ENCODE data around the gene TTC33. TPM values are rescaled to one million over a fixed set of nuclear protein-coding genes. Genes with fewer than 3 reads are reported as not detected.
A peak's percentile ranks its signal among the peaks of the same experiment; 100 is the strongest.

The TTC33 gene
- polyA plus RNA-seq, 3 donors from 2014 or later, result 10.5 to 18.1 (median 11.2) TPM

DNA sequence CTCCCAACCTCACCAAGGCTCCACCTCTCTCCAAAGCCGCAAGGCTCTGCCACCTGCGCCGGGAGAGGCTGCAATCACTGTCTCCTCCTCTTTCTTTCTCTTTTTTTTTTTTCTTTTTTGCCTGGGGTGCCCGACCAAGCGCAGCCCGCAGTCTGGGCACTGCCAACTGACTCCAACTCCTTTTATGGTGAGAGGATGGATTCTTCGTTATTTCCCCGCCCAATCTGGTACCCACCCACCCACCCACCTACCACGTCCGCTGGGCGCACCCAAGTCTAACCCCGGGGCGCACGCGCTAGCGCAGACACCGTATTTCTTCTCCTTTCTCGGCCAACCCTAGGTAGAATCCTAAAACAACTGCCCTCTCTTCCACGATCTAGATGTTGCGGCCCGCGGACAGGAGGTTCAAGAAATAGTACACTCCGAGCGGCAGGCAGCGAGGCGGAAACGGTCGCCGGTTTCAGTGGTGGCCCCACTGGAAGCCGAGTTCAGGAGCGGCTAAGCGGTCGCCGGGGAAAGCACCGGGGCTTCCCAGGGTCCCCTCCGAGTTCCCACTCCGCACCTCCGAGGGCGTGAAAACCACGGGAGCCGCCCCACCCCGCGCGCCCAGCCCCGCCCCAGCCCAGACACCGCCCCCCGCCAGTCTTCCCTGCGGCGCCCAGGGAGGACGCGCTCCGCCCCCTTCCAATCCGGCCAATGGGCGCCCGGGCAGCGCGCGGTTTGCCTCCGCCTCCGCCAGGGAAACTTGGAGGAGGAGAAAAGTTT, 76.4 kb downstream of the TTC33 start:
- H3K36me3 Mint-ChIP-seq, result peaks cover 36 to 41% (median 41%) of the 10 kb centered on the region in 3 donors

DNA sequence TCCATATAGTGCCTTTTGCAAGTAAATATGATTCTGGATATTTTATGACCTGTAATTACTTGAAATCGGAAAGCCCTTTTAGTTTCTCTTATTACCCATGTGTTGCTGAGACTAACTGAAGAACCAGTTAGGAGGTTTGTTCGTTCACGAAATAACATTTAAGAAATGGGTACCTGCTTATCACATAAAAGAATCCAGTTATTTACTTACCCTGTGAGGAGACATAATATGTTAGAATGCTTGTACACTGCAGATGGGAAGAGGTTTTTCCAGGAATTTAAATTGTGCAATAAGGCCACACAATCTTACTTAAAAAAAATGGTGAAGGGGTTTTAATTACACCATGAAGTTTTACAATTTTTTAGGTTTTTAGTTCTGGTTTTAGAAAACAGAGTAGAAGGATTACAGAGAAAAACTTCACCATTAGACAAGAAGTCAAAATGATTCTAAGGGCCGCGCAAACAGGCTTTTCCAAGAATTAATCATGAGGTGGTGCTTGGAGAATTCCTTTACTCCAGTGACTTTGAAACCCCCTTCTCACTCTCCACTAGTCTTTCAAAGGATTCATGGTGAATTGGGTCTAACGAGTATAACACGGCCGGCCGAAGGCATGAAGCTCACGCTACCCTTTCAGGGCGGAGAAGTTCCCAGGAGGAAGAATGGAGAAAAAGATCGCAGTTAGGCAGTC, 77.2 kb downstream of the TTC33 start:
- no peak for DNase-seq
- Mint-ChIP-seq H3K4me3 (peak overlapping the region; percentile 93 to 100 (median 98)), H3K4me1 (peaks cover 56 to 63% of the 10 kb centered on the region in 2 donors), H3K9me3 (no peaks in the 10 kb centered on the region), H3K27me3 (ENCODE audit: low read depth in 3 of 3) (peaks cover 17 to 37% (median 24%) of the 10 kb centered on the region in 3 donors), H3K36me3 (peaks cover 30 to 34% (median 34%) of the 10 kb centered on the region in 3 donors), H3K27ac (peak overlapping the region; percentile 74 to 98 (median 94))

More for the DNA sequence above, 76.4 kb downstream of the TTC33 start:
- peaks cover 60 to 68% of the 10 kb centered on the region in 2 donors for H3K4me1 Mint-ChIP-seq
- peak; percentile 85 to 88 (median 88) for DNase-seq
- H3K4me3 Mint-ChIP-seq, result peak overlapping the region; percentile 93 to 100 (median 98)
- H3K27ac Mint-ChIP-seq, result peak overlapping the region; percentile 91 to 98 (median 96)
- H3K9me3 Mint-ChIP-seq, result no peaks in the 10 kb centered on the region
- peaks cover 17 to 37% (median 24%) of the 10 kb centered on the region in 3 donors for H3K27me3 Mint-ChIP-seq (ENCODE audit: low read depth in 3 of 3)

DNA sequence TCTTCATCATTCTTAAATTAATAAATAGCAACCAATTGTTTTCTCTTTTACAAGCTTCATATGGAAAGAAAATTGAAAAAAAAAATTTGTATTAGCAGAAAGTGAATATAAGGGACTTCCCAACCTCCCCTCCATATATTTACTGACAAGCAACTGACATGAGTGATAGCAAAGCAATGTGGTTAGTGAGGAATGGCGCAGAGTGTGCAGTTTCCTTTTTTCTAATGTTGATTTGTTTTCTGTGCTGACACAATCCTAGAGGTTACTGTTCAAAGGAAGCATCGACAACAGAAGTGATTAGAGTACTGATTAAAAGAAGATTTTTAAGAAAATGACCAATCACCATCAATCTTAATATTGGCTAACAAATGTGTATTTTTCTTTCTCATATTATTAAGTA, 77.7 kb downstream of the TTC33 start:
- no peak for DNase-seq

GRCh38 chr5:40677456-40677855, 78.3 kb downstream of the TTC33 start:
- peaks cover 48 to 62% of the 10 kb centered on the region in 2 donors for H3K4me1 Mint-ChIP-seq

More for the DNA sequence above, 77.7 kb downstream of the TTC33 start:
- H3K36me3 Mint-ChIP-seq, result peaks cover 25 to 28% (median 28%) of the 10 kb centered on the region in 3 donors
- no peaks in the 10 kb centered on the region for H3K9me3 Mint-ChIP-seq
- H3K27me3 Mint-ChIP-seq (ENCODE audit: low read depth in 3 of 3), result peaks cover 17 to 37% (median 24%) of the 10 kb centered on the region in 3 donors
- peaks cover 50 to 60% of the 10 kb centered on the region in 2 donors for H3K4me1 Mint-ChIP-seq
- peak overlapping the region in 3 of 6 donors; percentile 15 to 92 (median 46) for H3K27ac Mint-ChIP-seq
- peak overlapping the region in 3 of 5 donors; percentile 10 to 99 (median 26) for H3K4me3 Mint-ChIP-seq

GRCh38 chr5:40676613-40677343, 79.0 kb downstream of the TTC33 start:
- no peak for DNase-seq
- Mint-ChIP-seq H3K4me3 (peak overlapping the region in 3 of 5 donors; percentile 4 to 35 (median 30)), H3K27me3 (ENCODE audit: low read depth in 3 of 3) (peaks cover 16 to 30% (median 18%) of the 10 kb centered on the region in 3 donors), H3K4me1 (peaks cover 47 to 64% of the 10 kb centered on the region in 2 donors), H3K9me3 (no peaks in the 10 kb centered on the region), H3K27ac (peak overlapping the region in 5 of 6 donors; percentile 34 to 92 (median 62)), H3K36me3 (peaks cover 13 to 19% (median 15%) of the 10 kb centered on the region in 3 donors)

More at GRCh38 chr5:40677456-40677855, 78.3 kb downstream of the TTC33 start:
- peaks cover 20 to 26% (median 22%) of the 10 kb centered on the region in 3 donors for H3K36me3 Mint-ChIP-seq
- peaks cover 17 to 36% (median 24%) of the 10 kb centered on the region in 3 donors for H3K27me3 Mint-ChIP-seq (ENCODE audit: low read depth in 3 of 3)
- H3K27ac Mint-ChIP-seq, result peak overlapping the region in 2 of 6 donors; percentile 34 to 92
- H3K4me3 Mint-ChIP-seq, result peak overlapping the region in 2 of 5 donors; percentile 2 to 35
- DNase-seq, result no peak
- H3K9me3 Mint-ChIP-seq, result no peaks in the 10 kb centered on the region

GRCh38 chr5:40675396-40676133, 80.2 kb downstream of the TTC33 start:
- peak; percentile 54 to 69 (median 66) for DNase-seq
- Mint-ChIP-seq H3K27ac (peak overlapping the region; percentile 25 to 92 (median 76)), H3K9me3 (no peaks in the 10 kb centered on the region), H3K27me3 (ENCODE audit: low read depth in 3 of 3) (peaks cover 8 to 17% (median 12%) of the 10 kb centered on the region in 3 donors), H3K4me3 (peak overlapping the region; percentile 12 to 64 (median 44)), H3K36me3 (peaks cover 3 to 7% (median 5%) of the 10 kb centered on the region in 3 donors), H3K4me1 (peaks cover 47 to 70% of the 10 kb centered on the region in 2 donors)

DNA sequence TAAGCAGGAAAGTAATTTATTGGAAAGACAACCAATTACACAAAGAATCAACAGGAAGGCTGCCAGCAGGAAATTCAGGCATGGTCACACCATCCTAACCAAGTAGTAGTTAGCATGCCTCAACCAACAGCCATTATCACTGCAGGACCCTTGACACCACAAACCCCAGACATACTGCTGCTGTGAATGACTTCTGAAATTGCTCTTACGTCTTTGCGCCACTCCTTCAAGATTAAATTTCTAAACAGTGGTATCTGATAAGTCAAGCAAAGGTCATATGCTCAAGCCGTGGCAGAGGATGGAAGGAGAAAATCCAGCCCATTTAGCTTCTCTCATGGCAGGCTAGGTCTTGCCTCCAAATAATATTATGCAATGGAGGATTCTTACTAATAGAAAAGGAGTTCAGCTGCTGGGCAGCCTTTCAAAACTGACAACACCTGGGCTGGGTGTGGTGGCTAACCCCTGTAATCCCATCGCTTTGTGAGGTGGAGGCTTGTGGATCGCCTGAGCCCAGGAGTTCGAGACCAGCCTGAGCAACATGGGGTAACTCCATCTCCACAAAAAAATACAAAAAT, 81.0 kb downstream of the TTC33 start:
- peak overlapping the region in 2 of 5 donors; percentile 2 to 28 for H3K4me3 Mint-ChIP-seq

DNA sequence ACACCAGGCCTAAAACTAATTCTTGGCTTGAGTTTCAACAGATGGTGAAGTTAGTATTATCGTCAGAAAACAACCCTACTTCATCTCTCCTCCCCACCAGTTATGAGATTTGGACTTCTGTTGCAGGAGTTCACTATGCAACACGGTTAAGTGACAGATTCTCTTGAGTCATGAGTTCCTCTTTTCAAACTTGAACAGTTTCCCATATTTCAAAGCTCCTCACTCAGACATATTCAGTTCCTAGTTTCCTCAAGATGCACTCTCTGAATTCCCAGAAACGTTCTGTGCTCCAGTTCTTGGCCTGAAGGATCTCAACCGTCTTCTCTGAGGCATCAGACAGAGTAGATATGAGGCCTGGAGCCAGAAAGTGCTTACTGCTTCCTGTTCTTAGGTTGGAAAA, 83.3 kb downstream of the TTC33 start:
- DNase-seq, result no peak
- H3K36me3 Mint-ChIP-seq, result peaks cover 0 to 6% (median 0%) of the 10 kb centered on the region in 3 donors
- H3K27me3 Mint-ChIP-seq (ENCODE audit: low read depth in 3 of 3), result peaks cover under 1 to 5% (median 4%) of the 10 kb centered on the region in 3 donors
- H3K4me3 Mint-ChIP-seq, result no peak overlapping the region
- H3K4me1 Mint-ChIP-seq, result peaks cover 43 to 67% of the 10 kb centered on the region in 2 donors
- peak overlapping the region in 1 of 6 donors; percentile 36 for H3K27ac Mint-ChIP-seq
- H3K9me3 Mint-ChIP-seq, result peaks cover 0 to 2% (median 0%) of the 10 kb centered on the region in 6 donors

More for the DNA sequence above, 81.0 kb downstream of the TTC33 start:
- Mint-ChIP-seq H3K27ac (peak overlapping the region in 2 of 6 donors; percentile 46), H3K36me3 (peaks cover 0 to 4% (median 0%) of the 10 kb centered on the region in 3 donors), H3K4me1 (peaks cover 52 to 78% of the 10 kb centered on the region in 2 donors), H3K9me3 (no peaks in the 10 kb centered on the region), H3K27me3 (ENCODE audit: low read depth in 3 of 3) (peaks cover 4 to 11% (median 11%) of the 10 kb centered on the region in 3 donors)
- DNase-seq, result no peak

GRCh38 chr5:40669606-40670390, 86.0 kb downstream of the TTC33 start:
- H3K27me3 Mint-ChIP-seq (ENCODE audit: low read depth in 3 of 3), result peaks cover 0 to 6% (median 4%) of the 10 kb centered on the region in 3 donors
- no peak for DNase-seq
- peaks cover 0 to 8% (median 0%) of the 10 kb centered on the region in 3 donors for H3K36me3 Mint-ChIP-seq
- peaks cover 0 to 2% (median 0%) of the 10 kb centered on the region in 6 donors for H3K9me3 Mint-ChIP-seq
- peaks cover 20 to 41% of the 10 kb centered on the region in 2 donors for H3K4me1 Mint-ChIP-seq
- H3K4me3 Mint-ChIP-seq, result peak overlapping the region in 2 of 5 donors; percentile 9 to 29
- H3K27ac Mint-ChIP-seq, result peak overlapping the region in 1 of 6 donors; percentile 51

DNA sequence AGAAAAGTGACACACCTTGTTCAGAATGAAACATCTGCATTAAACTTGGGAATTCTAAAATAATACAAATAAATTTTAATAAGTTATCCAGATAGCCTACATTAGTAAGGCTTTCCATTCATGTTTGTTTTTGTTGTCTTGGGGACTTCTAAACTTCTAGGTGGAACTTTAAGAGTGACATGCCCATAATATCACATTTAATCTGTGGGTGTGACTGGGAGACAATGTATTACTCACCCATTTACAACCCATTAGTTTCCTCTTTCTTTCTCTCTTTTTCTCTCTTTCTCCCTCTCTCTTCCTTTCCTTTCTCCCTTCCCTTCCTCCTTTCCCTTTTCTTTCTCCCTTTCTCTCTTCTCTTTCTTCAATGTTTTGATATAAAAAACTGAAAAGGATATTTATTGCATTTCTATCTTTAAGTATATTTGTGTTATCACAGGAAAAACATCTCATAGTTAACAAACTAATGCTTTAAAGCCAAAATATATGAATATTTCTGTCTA, 88.5 kb downstream of the TTC33 start:
- Mint-ChIP-seq H3K9me3 (peaks cover 0 to 2% (median 0%) of the 10 kb centered on the region in 6 donors), H3K4me1 (peaks cover 14 to 24% of the 10 kb centered on the region in 2 donors), H3K36me3 (peaks cover 0 to 6% (median 0%) of the 10 kb centered on the region in 3 donors), H3K27me3 (ENCODE audit: low read depth in 3 of 3) (peaks cover 0 to 6% (median 4%) of the 10 kb centered on the region in 3 donors), H3K4me3 (no peak overlapping the region), H3K27ac (no peak overlapping the region)
- DNase-seq, result no peak

DNA sequence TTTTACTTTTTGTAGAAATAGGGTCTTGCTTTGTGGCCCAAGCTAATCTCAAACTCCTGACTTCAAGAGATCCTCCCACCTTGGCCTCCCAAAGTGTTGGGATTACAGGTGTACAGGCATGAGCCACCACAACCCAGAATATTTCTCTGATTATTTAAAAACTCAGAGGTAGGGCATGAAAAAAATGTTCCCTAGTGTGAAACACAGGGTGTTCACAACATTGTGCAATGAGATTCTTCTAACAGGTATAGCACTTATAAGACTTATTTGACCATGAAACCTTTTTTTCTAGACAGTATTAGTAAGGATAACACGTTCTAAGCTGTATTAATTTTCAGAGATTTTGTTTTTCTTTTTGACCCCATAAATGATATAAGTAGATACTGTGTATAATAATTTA, 89.1 kb downstream of the TTC33 start:
- Mint-ChIP-seq H3K9me3 (peaks cover 0 to 2% (median 0%) of the 10 kb centered on the region in 6 donors), H3K36me3 (peaks cover 0 to 8% (median 0%) of the 10 kb centered on the region in 3 donors), H3K27ac (no peak overlapping the region), H3K4me3 (no peak overlapping the region), H3K4me1 (peaks cover 14 to 24% of the 10 kb centered on the region in 2 donors), H3K27me3 (ENCODE audit: low read depth in 3 of 3) (peaks cover 0 to 6% (median 4%) of the 10 kb centered on the region in 3 donors)
- no peak for DNase-seq
